Body of pancreas (tissue), 4 donors: ENCODE measurements around the gene FAM114A1.

ENCODE experiments used
- CTCF ChIP-seq, 7 experiments: fragments of 450-650 bp in 4 of 7; fragments of 200-600 bp in 3 of 7; sonication (generic) in 3 of 7; IDR thresholded peaks; one replicate each; pipeline ENCODE4 v1.5.1; 2016 to 2019; ENCODE audit warnings: antibody characterized with exemption in 7 of 7
- POLR2A ChIP-seq, 3 donors: fragments of 450-650 bp; IDR thresholded peaks; one replicate each; pipeline ENCODE4 v1.6.1; 2016; ENCODE audit warnings: antibody characterized with exemption in 3 of 3, mild to moderate bottlenecking in 2 of 3

GRCh38 chr4:38930204-38930603, 62.6 kb downstream of the FAM114A1 start:
- TF ChIP-seq POLR2A (IDR thresholded peaks at IDR 0.05) (no peak), CTCF (IDR thresholded peaks at IDR 0.05) (no peak)
